GM10266 (cell line): ENCODE measurements around the gene CLDN9.

Experiments used
- DNase-seq: peaks from one replicate; pipeline ENCODE4 v3.0.0; 2012; ENCODE audit errors: extremely low spot score
- CTCF ChIP-seq: IDR thresholded peaks from 2 replicates; pipeline ENCODE4 v1.5.1; 2012; ENCODE audit warnings: mild to moderate bottlenecking, low read depth; ENCODE audit not compliant: control insufficient read depth, insufficient read depth; ENCODE audit errors: missing control alignments

The CLDN9 gene

GRCh38 chr16:3028716-3029319 is 16.1 kb downstream of the CLDN9 start:
- DNase-seq, result no peak
- TF ChIP-seq CTCF, result no peak

- TF ChIP-seq CTCF, result no peak
- DNase-seq, result no peak
These were observed 16.9 kb downstream of the CLDN9 start for GRCh38 chr16:3029491-3030221.

GRCh38 chr16:3030222-3031212 is 17.8 kb downstream of the CLDN9 start:
- DNase-seq, result no peak
- TF ChIP-seq CTCF, result no peak

- no peak for TF ChIP-seq CTCF
- no peak for DNase-seq
These were observed 19.9 kb downstream of the CLDN9 start for GRCh38 chr16:3032624-3033023.

GRCh38 chr16:3035289-3035971 is 22.7 kb downstream of the CLDN9 start:
- DNase-seq, result no peak
- no peak for TF ChIP-seq CTCF

GRCh38 chr16:3035972-3036725 is 23.4 kb downstream of the CLDN9 start:
- DNase-seq, result no peak
- TF ChIP-seq CTCF, result no peak
